ENCODE measurements around the gene GALM.
"Not testable (repeated sequence)": the region's sequence is repeated elsewhere in the genome, so short reads cannot be mapped to it uniquely, and the experiment has no call there.

The GALM gene

DNA sequence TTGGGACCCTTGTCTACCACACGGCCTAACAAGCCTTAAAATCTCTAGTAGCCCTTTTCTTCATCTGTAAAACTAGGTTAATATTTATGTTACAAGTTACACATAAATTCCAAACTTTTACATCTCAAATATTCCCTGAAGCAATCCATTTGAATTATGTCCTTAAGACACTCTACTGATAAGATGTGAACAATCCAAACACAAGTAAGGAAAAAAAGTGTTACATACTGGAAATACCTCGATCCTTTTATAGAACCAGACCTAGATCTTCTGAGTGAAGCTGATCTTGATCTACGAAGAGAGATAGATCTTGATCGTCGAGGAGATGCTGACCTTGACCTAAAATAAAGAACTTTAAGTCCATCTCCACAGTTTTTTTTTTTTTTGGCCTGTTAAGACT, 81.9 kb downstream of the GALM start:
- H3K9me3 Mint-ChIP-seq, result no peaks in the 10 kb centered on the region
- H3K4me3 Mint-ChIP-seq, result peak overlapping the region; percentile 68 to 96
- DNase-seq (no peak), ATAC-seq (no peak)
- H3K27me3 Mint-ChIP-seq, result no peaks in the 10 kb centered on the region
- peaks cover 87% of the 10 kb centered on the region for H3K4me1 Mint-ChIP-seq
- H3K27ac Mint-ChIP-seq, result peak overlapping the region; percentile 90 to 91

DNA sequence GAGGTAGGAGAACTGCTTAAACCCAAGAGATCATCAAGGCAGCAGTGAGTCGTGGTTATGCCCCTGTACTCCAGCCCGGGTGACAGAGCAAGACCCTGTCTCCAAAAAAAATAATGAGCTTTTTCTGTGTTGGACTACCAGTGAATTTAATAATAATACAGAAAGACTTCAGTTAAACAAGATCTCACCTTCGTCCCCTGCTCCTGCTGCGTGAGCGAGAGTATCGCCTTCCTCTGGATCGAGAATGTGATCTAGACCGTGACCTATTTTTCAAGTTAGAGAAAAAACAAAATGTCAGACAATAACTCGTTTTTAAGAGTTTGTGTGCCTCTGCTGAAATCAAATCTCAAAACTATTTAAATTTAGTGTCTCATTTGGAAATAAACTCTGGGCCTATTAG, 82.5 kb downstream of the GALM start:
- DNase-seq (no peak), ATAC-seq (no peak)
- Mint-ChIP-seq H3K4me1 (peaks cover 86% of the 10 kb centered on the region), H3K27ac (peak overlapping the region; percentile 90 to 91), H3K9me3 (no peaks in the 10 kb centered on the region), H3K4me3 (peak overlapping the region; percentile 68 to 96), H3K27me3 (no peaks in the 10 kb centered on the region)

DNA sequence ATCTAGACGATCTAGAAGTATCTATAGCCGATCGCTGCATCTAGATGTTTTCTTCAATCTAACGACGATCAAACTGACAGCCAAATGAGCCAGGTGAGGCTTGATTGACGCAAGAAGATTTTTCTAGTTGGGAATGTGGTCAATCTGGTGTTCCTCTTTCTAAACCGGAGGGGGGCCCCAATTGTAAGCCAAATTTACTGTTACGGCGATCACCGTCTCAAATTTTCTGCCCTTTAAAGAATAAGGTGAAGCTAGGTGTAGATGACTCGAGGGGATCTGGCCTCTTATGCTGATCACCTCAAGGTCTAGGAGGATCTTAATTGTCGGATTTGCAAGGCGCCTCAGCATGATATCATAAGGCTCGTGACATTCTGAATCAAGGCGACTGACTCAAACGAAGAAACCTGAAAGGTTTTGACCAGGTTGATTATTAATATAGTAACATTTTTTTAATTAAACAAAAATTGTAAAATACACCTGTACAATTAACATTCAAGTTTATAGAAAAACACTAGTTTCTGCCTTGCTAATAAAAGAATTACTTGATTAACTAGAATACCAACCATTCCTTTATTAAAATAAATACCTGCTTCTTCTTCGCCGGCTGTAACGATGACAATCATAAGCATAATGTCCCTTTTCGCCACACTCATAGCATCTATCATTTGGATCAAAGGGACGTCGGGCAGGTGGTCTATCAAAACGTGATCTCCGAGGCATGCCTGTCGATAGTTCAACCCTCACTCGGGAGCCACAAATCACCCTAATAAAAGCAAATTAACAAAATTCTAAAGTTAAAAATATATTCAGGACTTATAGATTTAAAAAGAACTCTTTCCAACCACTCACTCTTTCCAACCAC, 83.3 kb downstream of the GALM start:
- DNase-seq, result no peak
- H3K4me1 Mint-ChIP-seq, result peaks cover 83% of the 10 kb centered on the region
- peak overlapping the region; percentile 96 to 97 for H3K4me3 Mint-ChIP-seq
- no peak for ATAC-seq
- peak overlapping the region; percentile 94 to 95 for H3K27ac Mint-ChIP-seq
- H3K27me3 Mint-ChIP-seq, result no peaks in the 10 kb centered on the region
- no peaks in the 10 kb centered on the region for H3K9me3 Mint-ChIP-seq

DNA sequence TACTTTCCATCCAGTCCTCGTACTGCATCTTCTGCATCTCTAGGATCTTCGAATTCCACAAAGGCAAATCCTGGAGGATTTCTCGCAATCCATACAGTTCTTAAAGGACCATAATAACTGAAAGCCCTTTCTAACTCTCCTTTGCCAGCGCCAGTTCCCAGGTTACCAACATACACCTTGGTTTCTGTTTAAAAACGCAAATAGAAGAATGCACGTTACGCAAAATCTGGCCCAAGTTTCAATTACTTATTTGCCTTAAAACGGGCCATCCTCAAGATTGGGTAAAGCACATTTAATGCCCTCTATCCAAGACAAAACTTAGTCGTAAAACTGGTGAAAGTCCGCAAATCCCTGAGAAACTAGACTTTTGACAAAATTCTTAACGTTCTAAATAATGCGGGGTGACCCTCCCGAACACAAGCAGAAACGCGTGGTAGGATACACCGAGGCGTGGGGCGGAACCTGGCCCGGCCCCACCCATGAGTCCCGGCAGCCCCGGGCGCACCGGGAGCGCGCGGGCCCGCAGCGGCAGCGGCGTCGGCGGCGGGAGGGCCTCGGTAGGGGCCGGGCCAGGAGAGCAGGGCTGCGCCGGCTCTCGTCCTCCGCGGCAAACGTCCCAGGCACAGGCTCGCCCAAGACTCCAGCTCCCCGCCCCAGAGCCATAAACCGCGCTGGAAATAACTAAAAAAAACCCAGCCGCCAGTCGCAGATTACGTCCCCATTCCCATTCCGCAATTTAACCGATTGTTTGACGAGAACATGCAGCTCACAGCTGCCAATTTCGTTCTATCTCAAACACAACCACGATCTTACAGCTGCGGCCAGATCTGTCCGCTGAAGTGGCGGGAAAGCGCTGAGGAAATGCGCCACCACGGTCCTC, 84.3 kb downstream of the GALM start:
- Mint-ChIP-seq H3K27me3 (no peaks in the 10 kb centered on the region), H3K27ac (peak overlapping the region; percentile 100), H3K9me3 (no peaks in the 10 kb centered on the region), H3K4me1 (peaks cover 72% of the 10 kb centered on the region), H3K4me3 (peak overlapping the region; percentile 96 to 97)
- DNase-seq (peak; percentile 44 to 60), ATAC-seq (peak; percentile 59)

DNA sequence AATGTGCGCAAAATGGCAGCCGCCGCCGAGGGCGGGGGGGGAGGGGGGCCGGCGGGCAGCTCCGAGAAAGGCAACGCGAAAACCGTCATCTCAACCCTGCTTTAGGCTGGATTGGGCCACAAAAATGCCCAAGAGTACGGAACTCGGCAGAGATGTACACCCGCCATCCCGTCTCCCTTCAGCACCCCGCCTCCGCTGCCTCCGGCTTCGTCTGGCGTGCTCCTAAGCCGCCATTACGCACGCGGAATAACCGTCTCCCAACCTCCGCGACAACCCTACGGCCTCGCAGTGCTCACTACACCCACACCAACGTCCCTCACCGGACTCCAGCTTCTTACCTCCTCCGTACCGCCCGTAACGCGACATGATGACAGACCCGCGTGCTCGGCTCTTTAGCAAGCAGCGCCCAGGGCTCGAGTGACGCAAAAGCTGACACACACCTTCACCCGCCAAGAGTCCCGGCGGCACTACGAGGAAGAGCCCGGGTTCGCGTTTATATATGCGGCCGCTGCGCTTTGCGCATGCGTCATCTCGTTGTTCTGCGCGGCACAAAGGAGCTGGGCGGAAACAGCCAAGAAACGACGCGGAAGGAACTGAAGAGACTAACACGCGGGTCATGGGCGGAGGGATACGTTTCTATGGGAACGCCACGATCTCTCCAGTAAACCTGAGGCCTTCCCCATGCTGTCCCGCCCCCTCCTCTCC, 85.1 kb downstream of the GALM start, which contains the start of gene SRSF7:
Gene SRSF7, minus strand, starts transcription at position 471 of the 705 bp plus-strand sequence. Its CDS starts 105 bp downstream, at position 366.
- Mint-ChIP-seq H3K27me3 (no peaks in the 10 kb centered on the region), H3K4me3 (peak within 1 kb of the TSS; percentile 96 to 97), H3K27ac (peak within 1 kb of the TSS; percentile 100), H3K9me3 (no peaks in the 10 kb centered on the region), H3K4me1 (peaks cover 64% of the 10 kb centered on the region)
- ATAC-seq (peak; percentile 88), DNase-seq (peak; percentile 97 to 99)

DNA sequence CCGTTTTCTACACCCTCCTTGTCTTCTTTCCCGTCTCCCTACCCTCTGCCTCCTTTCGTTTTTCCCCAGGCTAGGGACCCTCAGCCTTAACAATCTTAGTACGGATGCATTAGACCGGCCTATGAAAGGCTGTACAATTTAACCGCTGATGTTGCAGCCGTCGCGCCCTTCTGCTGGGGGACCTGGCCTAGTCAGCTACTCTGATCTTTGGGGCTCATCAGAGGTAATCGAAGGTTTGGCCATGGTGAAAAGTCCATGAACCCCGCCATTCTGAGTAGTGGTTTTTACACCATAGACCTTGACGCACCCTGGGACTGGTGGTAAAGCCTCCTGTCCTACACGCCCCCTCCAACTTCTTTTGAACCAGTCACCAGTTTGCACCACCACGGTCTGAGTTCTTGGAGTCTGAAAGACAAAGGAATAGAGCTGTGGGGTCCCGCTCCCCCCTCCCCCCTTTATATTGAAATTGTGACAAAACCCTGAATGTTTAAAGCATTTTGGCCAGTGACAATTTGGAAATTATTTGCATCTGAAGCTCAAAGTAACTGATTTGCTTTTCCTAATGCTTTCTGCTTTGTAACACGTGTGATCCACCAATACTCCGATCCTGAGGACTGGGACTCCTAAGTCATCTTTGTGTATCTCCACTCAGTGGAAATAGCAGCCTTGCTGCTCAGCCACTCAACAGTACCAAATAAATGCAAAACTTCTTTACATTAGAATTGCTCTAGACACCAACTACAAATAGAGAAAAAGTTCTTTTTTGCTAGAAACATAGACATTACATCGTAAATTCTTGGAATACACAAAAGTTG, 85.9 kb downstream of the GALM start:
- Mint-ChIP-seq H3K4me3 (peak overlapping the region; percentile 96 to 97), H3K27me3 (no peaks in the 10 kb centered on the region), H3K4me1 (peaks cover 56% of the 10 kb centered on the region), H3K9me3 (no peaks in the 10 kb centered on the region), H3K27ac (peak overlapping the region; percentile 100)
- ATAC-seq, result peak; percentile 35
- DNase-seq, result no peak

DNA sequence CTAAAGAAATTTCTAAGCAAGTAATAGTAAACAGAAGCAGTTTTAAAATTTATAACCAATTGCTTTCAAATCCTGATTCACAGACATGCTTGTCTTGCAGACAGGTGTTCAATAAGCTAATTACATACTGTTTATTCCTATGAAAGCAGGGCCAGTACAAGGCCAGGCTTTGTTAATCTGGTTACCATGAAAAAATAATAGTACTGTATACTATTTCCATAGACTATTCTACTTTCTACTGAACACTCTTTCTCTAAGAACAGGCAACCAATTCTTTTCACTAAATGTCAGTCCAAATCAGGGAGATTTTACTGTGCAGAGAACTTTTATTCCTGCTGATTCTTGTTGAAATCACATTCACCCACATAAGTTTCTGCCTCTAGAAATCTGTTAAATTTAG, 88.1 kb downstream of the GALM start:
- DNase-seq (no peak), ATAC-seq (no peak)
- no peaks in the 10 kb centered on the region for H3K9me3 Mint-ChIP-seq
- H3K4me1 Mint-ChIP-seq, result peaks cover 34% of the 10 kb centered on the region
- H3K27ac Mint-ChIP-seq, result peak overlapping the region in 1 of 2 donors; percentile 90
- H3K27me3 Mint-ChIP-seq, result no peaks in the 10 kb centered on the region
- peak overlapping the region; percentile 61 to 82 for H3K4me3 Mint-ChIP-seq

DNA sequence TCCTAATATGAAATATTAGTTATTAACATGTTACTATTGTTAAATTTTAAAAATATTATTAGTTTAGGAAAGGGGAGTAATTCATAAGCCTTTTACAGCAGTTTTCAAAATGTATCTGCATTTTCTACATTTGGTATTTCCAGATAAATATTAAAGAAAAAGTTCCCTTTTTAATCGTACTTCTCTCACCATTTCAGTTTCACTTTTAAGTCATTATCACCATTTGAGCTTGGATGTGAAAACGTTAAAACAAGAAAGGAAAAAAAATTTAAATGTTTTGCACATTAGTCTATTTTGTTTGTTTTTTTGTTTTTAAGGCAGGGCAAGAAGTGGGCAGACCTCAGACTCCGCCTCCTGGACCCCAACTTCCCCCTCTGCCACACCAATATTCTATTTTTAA, 88.6 kb downstream of the GALM start:
- DNase-seq (no peak), ATAC-seq (no peak)
- H3K9me3 Mint-ChIP-seq, result no peaks in the 10 kb centered on the region
- H3K4me1 Mint-ChIP-seq, result peaks cover 29% of the 10 kb centered on the region
- peak overlapping the region; percentile 76 to 81 for H3K27ac Mint-ChIP-seq
- H3K4me3 Mint-ChIP-seq, result peak overlapping the region; percentile 74 to 82
- H3K27me3 Mint-ChIP-seq, result no peaks in the 10 kb centered on the region

DNA sequence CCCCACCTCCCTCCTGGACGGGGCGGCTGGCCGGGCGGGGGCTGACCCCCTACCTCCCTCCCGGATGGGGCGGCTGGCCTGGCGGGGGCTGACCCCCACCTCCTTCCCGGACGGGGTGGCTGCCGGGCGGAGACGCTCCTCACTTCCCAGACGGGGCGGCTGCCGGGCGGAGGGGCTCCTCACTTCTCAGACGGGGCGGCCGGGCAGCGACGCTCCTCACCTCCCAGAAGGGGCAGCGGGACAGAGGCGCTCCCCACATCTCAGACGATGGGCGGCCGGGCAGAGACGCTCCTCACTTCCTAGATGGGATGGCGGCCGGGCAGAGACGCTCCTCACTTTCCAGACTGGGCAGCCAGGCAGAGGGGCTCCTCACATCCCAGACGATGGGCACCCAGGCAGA, 90.0 kb downstream of the GALM start:
- H3K9me3 Mint-ChIP-seq, ATAC-seq, H3K27me3 Mint-ChIP-seq, DNase-seq, H3K4me3 Mint-ChIP-seq, H3K27ac Mint-ChIP-seq: not testable (repeated sequence)
- H3K4me1 Mint-ChIP-seq, result peaks cover 20% of the 10 kb centered on the region

DNA sequence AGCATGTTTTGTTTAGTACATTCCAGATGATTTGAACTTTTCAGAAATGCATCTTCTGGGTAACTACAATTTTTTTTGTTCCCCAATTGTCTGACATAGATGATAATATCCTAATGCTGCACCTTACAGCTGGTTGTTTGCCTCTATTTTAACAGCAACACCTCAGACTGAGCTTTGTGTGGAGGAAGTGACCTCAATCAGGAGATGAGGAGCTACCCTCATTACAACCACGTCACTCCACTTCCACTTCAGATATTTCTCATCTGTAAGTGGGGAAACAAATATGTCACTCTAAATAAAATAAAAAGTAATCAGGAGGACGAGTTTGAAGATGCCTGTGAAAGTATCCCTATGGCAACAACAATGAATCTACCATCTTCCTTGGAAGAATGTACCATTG, 97.3 kb downstream of the GALM start:
- no peak overlapping the region for H3K27ac Mint-ChIP-seq
- H3K27me3 Mint-ChIP-seq, result no peaks in the 10 kb centered on the region
- no peak overlapping the region for H3K4me3 Mint-ChIP-seq
- DNase-seq, result no peak
- no peaks in the 10 kb centered on the region for H3K4me1 Mint-ChIP-seq
- ATAC-seq, result peak; percentile 85
- no peaks in the 10 kb centered on the region for H3K9me3 Mint-ChIP-seq

DNA sequence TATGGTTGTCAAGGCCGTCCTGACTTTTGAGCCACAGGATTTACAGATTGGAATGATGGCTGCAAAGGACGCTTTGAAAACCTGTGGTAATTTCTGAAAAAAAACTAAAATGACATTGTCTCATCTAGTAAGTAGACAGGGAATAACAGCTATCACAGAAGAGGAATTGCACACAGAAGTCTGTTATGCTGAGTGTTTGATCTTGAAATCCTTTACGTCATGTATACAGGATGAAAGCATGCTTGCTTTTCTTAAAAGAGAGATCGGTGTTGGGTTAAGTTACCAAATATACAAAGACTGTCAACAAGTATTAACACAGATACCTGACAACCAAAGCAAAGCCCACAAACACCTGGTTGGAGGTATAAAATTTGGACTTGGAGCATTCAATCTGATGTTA, 97.8 kb downstream of the GALM start:
- Mint-ChIP-seq H3K9me3 (no peaks in the 10 kb centered on the region), H3K4me3 (no peak overlapping the region), H3K4me1 (no peaks in the 10 kb centered on the region), H3K27me3 (no peaks in the 10 kb centered on the region), H3K27ac (no peak overlapping the region)
- ATAC-seq, result no peak
- no peak for DNase-seq

DNA sequence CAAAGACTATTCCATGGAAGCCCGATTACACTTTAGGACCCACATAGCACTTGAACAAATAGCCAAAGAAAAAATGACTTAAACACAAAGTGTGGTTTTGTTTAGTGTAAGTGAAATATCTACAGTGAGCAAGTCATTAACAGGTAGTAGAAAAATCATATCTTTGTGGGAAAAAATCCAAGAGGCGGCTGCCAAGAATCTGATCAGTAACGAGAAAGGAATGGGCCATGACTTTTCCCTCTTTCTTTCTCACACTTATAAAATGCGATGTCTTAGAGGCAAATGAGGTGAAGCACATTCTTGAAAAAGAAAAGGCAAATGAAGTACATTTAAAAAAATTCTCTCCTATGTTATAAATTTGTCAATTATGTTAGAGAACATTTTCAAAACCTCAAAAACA, 99.2 kb downstream of the GALM start:
- H3K27ac Mint-ChIP-seq, result no peak overlapping the region
- no peaks in the 10 kb centered on the region for H3K4me1 Mint-ChIP-seq

DNA sequence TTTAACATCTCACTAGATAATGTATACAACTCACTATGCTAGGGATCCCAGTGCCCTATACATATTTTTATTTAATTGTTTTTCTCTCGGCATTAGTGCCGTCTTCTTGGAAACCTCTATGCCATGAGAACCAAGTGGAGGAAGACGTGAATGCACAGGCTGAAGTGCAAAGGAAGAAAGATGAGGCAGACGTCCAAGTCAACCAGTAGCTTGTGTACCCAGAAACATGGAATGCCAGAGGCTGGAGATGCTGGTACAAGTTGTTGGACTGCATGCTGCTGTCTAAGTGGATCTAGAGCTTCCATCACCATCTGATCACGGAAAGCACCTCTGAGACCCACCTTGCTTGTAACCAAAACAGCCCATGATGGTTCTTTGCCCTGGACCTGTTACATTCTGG, 99.6 kb downstream of the GALM start:
- Mint-ChIP-seq H3K27ac (no peak overlapping the region), H3K4me1 (no peaks in the 10 kb centered on the region), H3K27me3 (no peaks in the 10 kb centered on the region), H3K9me3 (no peaks in the 10 kb centered on the region), H3K4me3 (no peak overlapping the region)
- ATAC-seq, result no peak
- no peak for DNase-seq

More for the DNA sequence above, 99.2 kb downstream of the GALM start:
- no peak overlapping the region for H3K4me3 Mint-ChIP-seq
- no peak for DNase-seq
- no peaks in the 10 kb centered on the region for H3K27me3 Mint-ChIP-seq
- ATAC-seq, result no peak
- no peaks in the 10 kb centered on the region for H3K9me3 Mint-ChIP-seq

DNA sequence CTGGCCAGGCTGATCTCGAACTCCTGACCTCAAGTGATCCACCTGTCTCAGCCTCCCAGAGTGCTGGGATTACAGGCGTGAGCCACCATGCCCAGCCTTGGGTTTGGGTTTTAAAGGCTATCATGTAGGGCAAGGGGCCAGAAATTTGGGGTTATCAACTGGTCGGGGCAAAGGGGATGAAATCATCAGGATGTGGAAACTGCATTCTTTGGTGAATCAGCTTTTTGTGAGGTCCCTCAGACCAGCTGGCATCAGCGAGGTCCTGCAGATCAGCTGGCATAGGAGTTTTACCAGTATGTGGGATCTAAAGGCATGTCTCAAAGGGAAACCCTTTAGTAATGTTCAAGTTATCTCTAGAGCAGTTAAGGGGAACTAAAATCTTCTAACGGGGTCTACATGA, 105.7 kb downstream of the GALM start:
- ATAC-seq (no peak), DNase-seq (no peak)
- Mint-ChIP-seq H3K9me3 (no peaks in the 10 kb centered on the region), H3K27me3 (peaks cover 23% of the 10 kb centered on the region), H3K4me1 (no peaks in the 10 kb centered on the region), H3K27ac (no peak overlapping the region), H3K4me3 (no peak overlapping the region)
